HepG2 (cell line): ENCODE measurements around the gene RAD23A. TPM values are rescaled to one million over a fixed set of nuclear protein-coding genes. Genes with fewer than 3 reads are reported as not detected.

ENCODE experiments used
- BATF2 ChIP-seq: sonication (generic); formaldehyde crosslinking; IDR thresholded peaks from 2 replicates; pipeline ENCODE4 v1.8.0; 2022; ENCODE audit warnings: mild to moderate bottlenecking, missing genetic modification reagents, moderate library complexity
- EZH2 ChIP-seq: conservative IDR thresholded peaks from 2 replicates; pipeline ENCODE4 v1.6.1; 2012; ENCODE audit warnings: mild to moderate bottlenecking, low read depth, low read length, moderate library complexity
- NFAT5 ChIP-seq: sonication (generic); formaldehyde crosslinking; IDR thresholded peaks from 2 replicates; pipeline ENCODE4 v1.4.0; 2020; ENCODE audit warnings: missing genetic modification reagents
- THAP11 ChIP-seq: IDR thresholded peaks from 2 replicates; pipeline ENCODE4 v1.6.1; 2016; ENCODE audit warnings: missing biosample characterization, missing genetic modification reagents
- THAP8 ChIP-seq: sonication (generic); formaldehyde crosslinking; IDR thresholded peaks from 2 replicates; pipeline ENCODE4 v1.5.1; 2020; ENCODE audit warnings: missing genetic modification reagents, mild to moderate bottlenecking, borderline replicate concordance
- ZNF10 ChIP-seq: sonication (generic); formaldehyde crosslinking; IDR thresholded peaks from 2 replicates; pipeline ENCODE4 v1.4.0; 2020; ENCODE audit warnings: mild to moderate bottlenecking, low read depth, missing genetic modification reagents, borderline replicate concordance
- ZNF235 ChIP-seq: sonication (generic); formaldehyde crosslinking; IDR thresholded peaks from 2 replicates; pipeline ENCODE4 v1.8.1; 2023; ENCODE audit warnings: mild to moderate bottlenecking, missing genetic modification reagents, borderline replicate concordance
- ZNF274 ChIP-seq: sonication (generic); formaldehyde crosslinking; IDR thresholded peaks from 2 replicates; pipeline ENCODE4 v1.5.1; 2020; ENCODE audit warnings: mild to moderate bottlenecking, missing genetic modification reagents
- ZNF343 ChIP-seq: sonication (generic); formaldehyde crosslinking; IDR thresholded peaks from 2 replicates; pipeline ENCODE4 v1.4.0; 2020; ENCODE audit warnings: mild to moderate bottlenecking, missing genetic modification reagents
- ZNF430 ChIP-seq: sonication (generic); formaldehyde crosslinking; IDR thresholded peaks from 2 replicates; pipeline ENCODE4 v1.9.0; 2021; ENCODE audit warnings: mild to moderate bottlenecking, missing genetic modification reagents
- ZNF576 ChIP-seq: sonication (generic); formaldehyde crosslinking; IDR thresholded peaks from 2 replicates; pipeline ENCODE4 v1.4.0; 2020; ENCODE audit warnings: mild to moderate bottlenecking, missing genetic modification reagents
- ZNF629 ChIP-seq: sonication (generic); formaldehyde crosslinking; conservative IDR thresholded peaks from 2 replicates; pipeline ENCODE4 v1.5.0; 2020; ENCODE audit warnings: missing genetic modification reagents
- ZNF687 ChIP-seq: sonication (generic); formaldehyde crosslinking; IDR thresholded peaks from 2 replicates; pipeline ENCODE4 v1.5.1; 2020; ENCODE audit warnings: mild to moderate bottlenecking, missing genetic modification reagents, moderate library complexity
- ZNF720 ChIP-seq: sonication (generic); formaldehyde crosslinking; IDR thresholded peaks from 2 replicates; pipeline ENCODE4 v1.4.0; 2020; ENCODE audit warnings: missing genetic modification reagents
- ZNF776 ChIP-seq: sonication (generic); formaldehyde crosslinking; IDR thresholded peaks from 2 replicates; pipeline ENCODE4 v1.4.0; 2020; ENCODE audit warnings: mild to moderate bottlenecking, missing genetic modification reagents
- ZNF780A ChIP-seq: sonication (generic); formaldehyde crosslinking; IDR thresholded peaks from 2 replicates; pipeline ENCODE4 v1.8.0; 2022; ENCODE audit warnings: mild to moderate bottlenecking, missing genetic modification reagents, moderate library complexity
- ZNF781 ChIP-seq: sonication (generic); formaldehyde crosslinking; IDR thresholded peaks from 2 replicates; pipeline ENCODE4 v1.5.1; 2020; ENCODE audit warnings: borderline replicate concordance, mild to moderate bottlenecking, missing genetic modification reagents; ENCODE audit errors: not compliant biosample characterization
- polyA plus RNA-seq, 8 experiments: library from polyadenylated mRNA; depleted of rRNA in 3 of 8; stranded (reverse) in 7 of 8; unstranded in 1 of 8; fragments of >200 nt; fragmentation: Illumina TruSeq in 4 of 8; extraction: Trizol in 4 of 8; gene quantifications; 2 replicates each; pipeline versions ENCODE4 v1.2.1 to v1.2.3, GENCODE V29; 2011 to 2016; ENCODE audit warnings: low read depth in 4 of 8, missing spikeins in 1 of 8, mixed read lengths in 1 of 8; ENCODE audit not compliant: insufficient read depth in 1 of 8
- total RNA-seq, 5 experiments: library from RNA; depleted of rRNA; stranded (reverse); fragments of >200 nt; fragmentation: Illumina TruSeq; extraction: Trizol; gene quantifications; 2 replicates each; pipeline ENCODE4 v1.2.3, GENCODE V29; 2016; ENCODE audit warnings: low read depth in 1 of 5

The RAD23A gene
- total and polyA plus RNA-seq, 2 of the 13 experiments (the other 11 are each of a cell fraction or from before 2014, with no cell fraction given): 42.5 to 54.2 TPM

- TF ChIP-seq ZNF687 (CRISPR knock-in tag) (peak; percentile 93), ZNF10 (CRISPR knock-in tag) (no peak), NFAT5 (CRISPR knock-in tag) (peak; percentile 85; the same call in 1 of the 2 replicates), EZH2 (no peak), ZNF274 (no peak), ZNF343 (no peak; the same call in 1 of the 2 replicates), ZNF629 (CRISPR knock-in tag) (0 out of 2 replicates have a peak, but pooled peaks have one; percentile 27), THAP11 (CRISPR knock-in tag) (peak; percentile 93), ZNF776 (CRISPR knock-in tag) (peak; percentile 49; the same call in 1 of the 2 replicates), ZNF720 (no peak), ZNF781 (no peak), ZNF576 (CRISPR knock-in tag) (no peak), ZNF235 (CRISPR knock-in tag) (no peak), BATF2 (no peak), THAP8 (no peak), ZNF780A (CRISPR knock-in tag) (no peak), ZNF430 (CRISPR knock-in tag) (no peak)
Observed at GRCh38 chr19:12945479-12946091, at the start of gene RAD23A (continued).
